ENCODE data around the gene FANCL. TPM values are rescaled to one million over a fixed set of nuclear protein-coding genes. Genes with fewer than 3 reads are reported as not detected.
A peak's percentile ranks its signal among the peaks of the same experiment; 100 is the strongest.

Gene FANCL
- polyA plus RNA-seq, 2 of the 4 experiments (the other 2 are of a cell fraction): 34.1 to 68.8 TPM

DNA sequence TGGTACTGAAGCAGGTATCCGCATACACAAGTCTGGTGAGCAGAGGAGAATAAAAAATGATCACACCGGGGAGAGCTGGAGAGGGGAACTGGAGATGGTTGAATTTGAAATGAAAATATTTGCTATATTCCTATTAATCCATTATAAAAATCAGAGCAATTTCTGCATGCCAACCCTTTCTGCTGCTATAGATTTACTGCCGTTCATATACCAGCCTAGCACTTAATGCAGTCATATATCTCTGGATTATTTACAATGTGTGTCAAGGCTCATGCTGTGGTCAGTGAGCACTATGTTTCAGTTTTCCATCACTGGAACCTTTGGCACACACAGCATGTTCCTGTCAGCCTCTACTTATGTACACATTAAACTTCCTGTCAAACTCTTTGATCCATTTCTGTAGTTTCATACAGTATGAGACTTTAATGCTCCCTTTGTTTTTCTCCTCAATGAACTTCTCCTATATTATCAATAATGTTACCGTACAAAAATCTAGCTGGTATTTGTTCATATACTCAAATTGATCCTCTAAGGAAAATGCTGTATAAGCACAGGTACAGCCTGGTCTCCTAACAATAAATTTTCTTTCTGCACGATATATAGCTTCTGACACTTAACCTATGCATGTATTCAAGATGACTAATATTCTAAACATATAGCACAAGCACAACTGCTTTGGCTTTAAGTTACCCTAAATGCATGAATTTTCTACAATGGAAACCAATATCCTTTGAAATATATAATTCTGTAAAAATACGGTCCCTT is 36.7 kb downstream of the FANCL start:
- WGBS (ENCODE audit: missing lambda C conversion rate): 78% methylated on average over 6 of the region's 6 CpGs
- DNase-seq (ENCODE audit: low read depth in 1 of 2, low spot score in 1 of 2) (no peak), FAIRE-seq (no peak), ATAC-seq (peak; percentile 34 to 55; a peak in 4 of 6 replicates)
- Histone ChIP-seq H3K4me1 (peaks cover 31% of the 10 kb centered on the region), H3K27ac (no peak overlapping the region), H3K4me3 (no peak overlapping the region), H3K9me3 (no peaks in the 10 kb centered on the region), H3K4me2 (no peak overlapping the region)
- POLR2A ChIA-PET: no interaction called here
- no peak for TF ChIP-seq HEYL (CRISPR knock-in tag; IDR thresholded peaks at IDR 0.05)
- no peak for TF ChIP-seq RCOR1 (IDR thresholded peaks at IDR 0.05; ENCODE audit: low read depth, low read length)
- TF ChIP-seq CBX2 (IDR thresholded peaks at IDR 0.05; ENCODE audit: borderline replicate concordance, low read depth): no peak
- TF ChIP-seq, protein P1, sequence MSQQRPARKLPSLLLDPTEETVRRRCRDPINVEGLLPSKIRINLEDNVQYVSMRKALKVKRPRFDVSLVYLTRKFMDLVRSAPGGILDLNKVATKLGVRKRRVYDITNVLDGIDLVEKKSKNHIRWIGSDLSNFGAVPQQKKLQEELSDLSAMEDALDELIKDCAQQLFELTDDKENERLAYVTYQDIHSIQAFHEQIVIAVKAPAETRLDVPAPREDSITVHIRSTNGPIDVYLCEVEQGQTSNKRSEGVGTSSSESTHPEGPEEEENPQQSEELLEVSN (IDR thresholded peaks at IDR 0.05; ENCODE audit: borderline replicate concordance, low read depth): no peak
- TF ChIP-seq, protein P2, sequence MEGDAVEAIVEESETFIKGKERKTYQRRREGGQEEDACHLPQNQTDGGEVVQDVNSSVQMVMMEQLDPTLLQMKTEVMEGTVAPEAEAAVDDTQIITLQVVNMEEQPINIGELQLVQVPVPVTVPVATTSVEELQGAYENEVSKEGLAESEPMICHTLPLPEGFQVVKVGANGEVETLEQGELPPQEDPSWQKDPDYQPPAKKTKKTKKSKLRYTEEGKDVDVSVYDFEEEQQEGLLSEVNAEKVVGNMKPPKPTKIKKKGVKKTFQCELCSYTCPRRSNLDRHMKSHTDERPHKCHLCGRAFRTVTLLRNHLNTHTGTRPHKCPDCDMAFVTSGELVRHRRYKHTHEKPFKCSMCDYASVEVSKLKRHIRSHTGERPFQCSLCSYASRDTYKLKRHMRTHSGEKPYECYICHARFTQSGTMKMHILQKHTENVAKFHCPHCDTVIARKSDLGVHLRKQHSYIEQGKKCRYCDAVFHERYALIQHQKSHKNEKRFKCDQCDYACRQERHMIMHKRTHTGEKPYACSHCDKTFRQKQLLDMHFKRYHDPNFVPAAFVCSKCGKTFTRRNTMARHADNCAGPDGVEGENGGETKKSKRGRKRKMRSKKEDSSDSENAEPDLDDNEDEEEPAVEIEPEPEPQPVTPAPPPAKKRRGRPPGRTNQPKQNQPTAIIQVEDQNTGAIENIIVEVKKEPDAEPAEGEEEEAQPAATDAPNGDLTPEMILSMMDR (IDR thresholded peaks at IDR 0.05): no peak
- TF ChIP-seq HOXB5 (CRISPR knock-in tag; IDR thresholded peaks at IDR 0.05): no peak
- TF ChIP-seq, protein P3, sequence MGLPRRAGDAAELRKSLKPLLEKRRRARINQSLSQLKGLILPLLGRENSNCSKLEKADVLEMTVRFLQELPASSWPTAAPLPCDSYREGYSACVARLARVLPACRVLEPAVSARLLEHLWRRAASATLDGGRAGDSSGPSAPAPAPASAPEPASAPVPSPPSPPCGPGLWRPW (IDR thresholded peaks at IDR 0.05): no peak
- TF ChIP-seq, protein P4, sequence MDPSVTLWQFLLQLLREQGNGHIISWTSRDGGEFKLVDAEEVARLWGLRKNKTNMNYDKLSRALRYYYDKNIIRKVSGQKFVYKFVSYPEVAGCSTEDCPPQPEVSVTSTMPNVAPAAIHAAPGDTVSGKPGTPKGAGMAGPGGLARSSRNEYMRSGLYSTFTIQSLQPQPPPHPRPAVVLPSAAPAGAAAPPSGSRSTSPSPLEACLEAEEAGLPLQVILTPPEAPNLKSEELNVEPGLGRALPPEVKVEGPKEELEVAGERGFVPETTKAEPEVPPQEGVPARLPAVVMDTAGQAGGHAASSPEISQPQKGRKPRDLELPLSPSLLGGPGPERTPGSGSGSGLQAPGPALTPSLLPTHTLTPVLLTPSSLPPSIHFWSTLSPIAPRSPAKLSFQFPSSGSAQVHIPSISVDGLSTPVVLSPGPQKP (IDR thresholded peaks at IDR 0.05; ENCODE audit: low read depth, low read length): no peak
- TF ChIP-seq SMC3 (IDR thresholded peaks at IDR 0.05): no peak
- TF ChIP-seq FOSB (CRISPR knock-in tag; IDR thresholded peaks at IDR 0.05): no peak
- CTCF ChIA-PET: no interaction called here

DNA sequence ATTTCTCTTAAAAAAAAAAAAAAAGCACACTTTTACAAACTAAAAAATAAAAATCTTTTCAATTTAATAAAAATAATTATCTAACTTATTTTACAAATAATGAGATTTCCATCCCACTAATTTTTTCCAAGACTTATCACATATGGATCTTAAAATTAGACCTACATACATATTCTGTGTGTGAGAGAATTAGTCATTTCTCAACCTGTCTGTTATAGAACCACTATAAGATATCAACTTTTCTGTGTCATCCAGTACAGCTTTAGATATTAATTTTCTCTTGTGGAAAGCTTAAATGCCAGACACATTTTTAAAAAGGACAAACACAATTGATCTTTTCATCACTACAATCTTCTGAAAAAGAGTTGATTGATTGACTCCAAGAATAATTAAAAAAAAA is 38.1 kb downstream of the FANCL start:
- POLR2A ChIA-PET: no interaction called here
- ATAC-seq (no peak), FAIRE-seq (no peak), DNase-seq (ENCODE audit: low read depth in 1 of 2, low spot score in 1 of 2) (no peak)
- Histone ChIP-seq H3K27ac (no peak overlapping the region), H3K4me2 (no peak overlapping the region), H3K9me3 (no peaks in the 10 kb centered on the region), H3K4me1 (peaks cover 31% of the 10 kb centered on the region), H3K4me3 (no peak overlapping the region)
- CTCF ChIA-PET: interaction anchor here (1.0 kb wide), 1 partner anchor 482 kb away, joined by 3 read pairs; no protein-coding TSS in a partner anchor
- TF ChIP-seq, protein P2 (IDR thresholded peaks at IDR 0.05): no peak
- TF ChIP-seq, protein P5, sequence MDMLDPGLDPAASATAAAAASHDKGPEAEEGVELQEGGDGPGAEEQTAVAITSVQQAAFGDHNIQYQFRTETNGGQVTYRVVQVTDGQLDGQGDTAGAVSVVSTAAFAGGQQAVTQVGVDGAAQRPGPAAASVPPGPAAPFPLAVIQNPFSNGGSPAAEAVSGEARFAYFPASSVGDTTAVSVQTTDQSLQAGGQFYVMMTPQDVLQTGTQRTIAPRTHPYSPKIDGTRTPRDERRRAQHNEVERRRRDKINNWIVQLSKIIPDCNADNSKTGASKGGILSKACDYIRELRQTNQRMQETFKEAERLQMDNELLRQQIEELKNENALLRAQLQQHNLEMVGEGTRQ (IDR thresholded peaks at IDR 0.05): no peak
- no peak for TF ChIP-seq NR3C1 (IDR thresholded peaks at IDR 0.05)
- no peak for TF ChIP-seq NFE2L2 (conservative IDR thresholded peaks at IDR 0.05; ENCODE audit: low read length)
- TF ChIP-seq, protein P3 (IDR thresholded peaks at IDR 0.05): no peak
- TF ChIP-seq TP53 (CRISPR knock-in tag; IDR thresholded peaks at IDR 0.05): no peak
- TF ChIP-seq HOXB5 (CRISPR knock-in tag; IDR thresholded peaks at IDR 0.05): no peak
- no peak for TF ChIP-seq EHMT2 (IDR thresholded peaks at IDR 0.05; ENCODE audit: low read depth)
- TF ChIP-seq SMC3 (IDR thresholded peaks at IDR 0.05): no peak
- no peak for TF ChIP-seq KDM5A (IDR thresholded peaks at IDR 0.05)
- no peak for TF ChIP-seq RNF2 (IDR thresholded peaks at IDR 0.05; ENCODE audit: borderline replicate concordance, low read depth)

Measured in A549 (cell line).